Measurements from ENCODE around the gene KIF17. TPM values are rescaled to one million over a fixed set of nuclear protein-coding genes. Genes with fewer than 3 reads are reported as not detected.

KIF17 gene
- total and polyA plus RNA-seq, 12 donors: 10.7 to 66.9 (median 37.5) TPM

DNA sequence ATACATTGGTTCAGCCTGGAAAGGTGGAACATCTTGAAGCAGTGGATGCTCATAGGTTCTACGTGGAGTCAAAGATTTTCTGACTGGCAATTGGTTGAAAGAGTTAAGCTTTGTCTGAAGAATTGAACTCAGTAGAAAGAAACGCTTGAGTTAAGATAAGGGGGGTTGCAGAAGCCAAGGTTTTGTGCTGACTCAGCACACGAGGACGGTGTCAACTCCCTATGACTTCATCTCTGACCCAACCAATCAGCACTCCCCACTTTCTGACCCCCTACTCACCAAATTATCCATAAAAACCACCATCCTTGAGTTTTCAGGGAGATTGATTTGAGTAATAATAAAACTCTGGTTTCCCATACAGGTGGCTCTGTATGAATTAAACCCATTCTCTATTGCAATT, 87.1 kb downstream of the KIF17 start:
- intact Hi-C loops (cut with DNase I): no loop called here
- TF ChIP-seq POLR2A (IDR thresholded peaks at IDR 0.05): no peak
- TF ChIP-seq, protein P1, sequence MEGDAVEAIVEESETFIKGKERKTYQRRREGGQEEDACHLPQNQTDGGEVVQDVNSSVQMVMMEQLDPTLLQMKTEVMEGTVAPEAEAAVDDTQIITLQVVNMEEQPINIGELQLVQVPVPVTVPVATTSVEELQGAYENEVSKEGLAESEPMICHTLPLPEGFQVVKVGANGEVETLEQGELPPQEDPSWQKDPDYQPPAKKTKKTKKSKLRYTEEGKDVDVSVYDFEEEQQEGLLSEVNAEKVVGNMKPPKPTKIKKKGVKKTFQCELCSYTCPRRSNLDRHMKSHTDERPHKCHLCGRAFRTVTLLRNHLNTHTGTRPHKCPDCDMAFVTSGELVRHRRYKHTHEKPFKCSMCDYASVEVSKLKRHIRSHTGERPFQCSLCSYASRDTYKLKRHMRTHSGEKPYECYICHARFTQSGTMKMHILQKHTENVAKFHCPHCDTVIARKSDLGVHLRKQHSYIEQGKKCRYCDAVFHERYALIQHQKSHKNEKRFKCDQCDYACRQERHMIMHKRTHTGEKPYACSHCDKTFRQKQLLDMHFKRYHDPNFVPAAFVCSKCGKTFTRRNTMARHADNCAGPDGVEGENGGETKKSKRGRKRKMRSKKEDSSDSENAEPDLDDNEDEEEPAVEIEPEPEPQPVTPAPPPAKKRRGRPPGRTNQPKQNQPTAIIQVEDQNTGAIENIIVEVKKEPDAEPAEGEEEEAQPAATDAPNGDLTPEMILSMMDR (IDR thresholded peaks at IDR 0.05): no peak
- Histone ChIP-seq H3K27ac (no peak overlapping the region), H3K27me3 (no peaks in the 10 kb centered on the region), H3K36me3 (replicated peaks in 1 of 2) (no peaks in the 10 kb centered on the region), H3K4me3 (no peak overlapping the region), H3K9me3 (replicated peaks in 1 of 3) (no peaks in the 10 kb centered on the region), H3K4me1 (replicated peaks in 1 of 2) (peaks cover 12 to 13% of the 10 kb centered on the region in 2 donors)
- 13 to 48% (median 27%) methylated on average over 4 of the region's 4 CpGs for WGBS, 4 donors
- no peak for DNase-seq

DNA sequence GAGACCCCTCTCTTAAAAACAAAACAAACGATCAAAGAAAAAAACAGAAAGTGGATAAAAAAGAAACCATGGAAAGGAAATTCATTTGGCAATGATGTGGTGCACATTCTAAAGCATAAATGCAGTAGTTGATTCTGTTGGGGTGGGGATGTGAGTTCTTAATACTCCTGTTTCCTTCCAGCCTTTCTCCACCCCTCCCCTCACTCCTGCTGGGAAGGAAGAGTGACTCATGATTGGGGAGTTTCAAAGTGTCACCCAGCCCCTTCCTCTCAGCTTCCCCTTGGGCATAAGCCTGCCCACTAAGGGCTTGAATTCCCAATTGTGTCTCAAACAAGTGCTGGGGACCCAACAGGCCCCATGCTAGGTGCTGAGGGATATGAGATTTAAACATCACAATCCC, 91.3 kb downstream of the KIF17 start:
- no peak for DNase-seq
- Histone ChIP-seq H3K4me3 (no peak overlapping the region), H3K27me3 (no peaks in the 10 kb centered on the region), H3K9me3 (replicated peaks in 1 of 3) (no peaks in the 10 kb centered on the region), H3K36me3 (replicated peaks in 1 of 2) (no peaks in the 10 kb centered on the region), H3K4me1 (replicated peaks in 1 of 2) (no peaks in the 10 kb centered on the region), H3K27ac (no peak overlapping the region)
- intact Hi-C loops (cut with DNase I): no loop called here
- TF ChIP-seq POLR2A (IDR thresholded peaks at IDR 0.05): no peak
- TF ChIP-seq, protein P1 (IDR thresholded peaks at IDR 0.05): no peak
- WGBS, 4 donors: 57 to 80% (median 74%) methylated on average over 1 of the region's 1 CpG

DNA sequence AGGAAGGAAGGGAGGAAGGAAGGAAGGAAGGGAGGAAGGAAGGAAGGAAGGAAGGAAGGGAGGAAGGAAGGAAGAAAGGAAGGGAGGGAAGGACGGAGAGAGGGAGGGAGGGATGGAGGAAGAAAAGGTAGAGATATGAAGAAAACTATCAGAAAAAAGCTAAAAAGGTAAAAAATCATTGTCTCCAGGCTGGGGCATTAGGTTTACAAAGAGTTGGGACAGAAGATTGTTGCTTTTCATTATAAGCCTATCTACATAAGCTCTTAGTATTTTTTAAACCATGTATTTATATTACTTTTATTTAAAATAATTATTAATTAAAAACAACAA, 91.7 kb downstream of the KIF17 start:
- Histone ChIP-seq H3K4me3 (no peak overlapping the region), H3K4me1 (replicated peaks in 1 of 2) (no peaks in the 10 kb centered on the region), H3K9me3 (replicated peaks in 1 of 3) (no peaks in the 10 kb centered on the region), H3K27me3 (no peaks in the 10 kb centered on the region), H3K36me3 (replicated peaks in 1 of 2) (no peaks in the 10 kb centered on the region), H3K27ac (no peak overlapping the region)
- TF ChIP-seq POLR2A (IDR thresholded peaks at IDR 0.05): no peak
- TF ChIP-seq, protein P1 (IDR thresholded peaks at IDR 0.05): no peak
- DNase-seq: no peak
- intact Hi-C loops (cut with DNase I): no loop called here
- WGBS, 4 donors: 53 to 90% (median 74%) methylated on average over 1 of the region's 1 CpG

DNA sequence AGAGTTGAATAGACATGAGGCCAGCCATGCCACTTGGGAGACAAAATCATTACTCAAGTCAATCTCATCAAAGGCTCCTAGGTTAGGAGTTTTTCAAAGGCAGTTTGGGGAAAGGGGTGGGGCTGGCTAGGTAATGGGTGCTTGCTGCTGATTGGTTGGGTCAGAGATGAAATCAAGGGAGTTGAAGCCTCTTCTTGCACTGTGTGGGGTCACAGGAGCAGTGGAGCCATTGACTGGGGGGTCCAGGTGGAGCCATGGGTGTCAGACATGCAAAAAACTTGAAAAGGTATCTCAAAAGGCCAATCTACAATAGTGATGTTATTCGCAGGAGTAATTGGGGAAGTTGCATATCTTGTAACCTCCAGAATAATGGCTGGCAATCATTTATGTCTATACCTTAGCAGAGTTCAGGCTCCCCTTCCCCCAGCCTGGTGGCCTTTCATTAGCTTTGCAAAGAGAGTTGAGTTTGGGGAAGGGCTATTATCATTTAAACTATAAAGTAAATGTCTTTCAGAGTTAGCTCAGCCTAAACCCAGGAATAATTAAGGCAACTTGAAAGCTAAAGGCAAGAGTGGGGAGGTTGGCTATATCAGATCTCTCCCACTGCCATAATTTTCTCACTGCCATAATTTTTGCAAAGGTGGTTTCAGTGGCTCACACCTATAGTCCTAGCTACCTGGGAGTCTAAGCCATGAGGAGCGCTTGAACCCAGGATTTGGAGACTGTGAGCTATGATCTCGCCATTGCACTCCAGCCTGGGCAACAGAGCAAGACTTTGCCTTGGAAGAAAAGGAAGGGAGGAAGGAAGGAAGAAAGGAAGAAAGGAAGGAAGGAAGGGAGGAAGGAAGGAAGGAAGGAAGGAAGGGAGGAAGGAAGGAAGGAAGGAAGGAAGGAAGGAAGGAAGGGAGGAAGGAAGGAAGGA, 92.4 kb downstream of the KIF17 start:
- intact Hi-C loops (cut with DNase I): no loop called here
- 83 to 91% (median 89%) methylated on average over 3 of the region's 3 CpGs for WGBS, 4 donors
- no peak overlapping the region for H3K4me3 ChIP-seq

More for the DNA sequence above, 92.4 kb downstream of the KIF17 start:
- Histone ChIP-seq H3K9me3 (replicated peaks in 1 of 3) (no peaks in the 10 kb centered on the region), H3K27ac (no peak overlapping the region), H3K36me3 (replicated peaks in 1 of 2) (no peaks in the 10 kb centered on the region), H3K27me3 (no peaks in the 10 kb centered on the region), H3K4me1 (replicated peaks in 1 of 2) (no peaks in the 10 kb centered on the region)
- no peak for TF ChIP-seq POLR2A (IDR thresholded peaks at IDR 0.05)
- TF ChIP-seq, protein P1 (IDR thresholded peaks at IDR 0.05): no peak
- DNase-seq: no peak
